Measurements from ENCODE around the gene RASGRP2. TPM values are rescaled to one million over a fixed set of nuclear protein-coding genes. Genes with fewer than 3 reads are reported as not detected.

The RASGRP2 gene
- total RNA-seq, 2 donors from 2014 or later, result 0.86 to 1.9 TPM

DNA sequence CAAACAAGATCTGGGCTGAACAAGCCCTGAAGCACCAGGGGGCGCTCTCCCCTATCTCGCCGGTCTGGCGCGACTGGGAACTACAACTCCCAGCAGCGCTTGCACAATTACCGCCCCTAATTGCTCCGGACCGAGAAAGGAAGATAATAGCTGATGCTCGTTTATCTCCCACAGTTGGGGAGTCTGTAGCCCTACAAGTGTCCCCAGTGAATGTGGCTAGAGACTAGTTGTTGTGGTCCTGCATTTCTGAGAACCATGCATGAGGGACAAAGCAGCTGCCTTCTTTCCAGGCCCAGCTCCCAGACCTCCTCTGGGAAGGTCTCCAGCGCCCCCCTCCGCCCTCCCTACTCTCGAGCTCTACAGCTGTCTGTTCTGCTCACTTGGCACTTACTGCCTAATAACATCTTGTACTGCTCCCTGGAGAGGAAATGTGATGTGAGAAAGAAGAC is 55.4 kb downstream of the RASGRP2 start:
- no peaks in the 10 kb centered on the region for H3K36me3 Mint-ChIP-seq (ENCODE audit: low read depth)
- no peak overlapping the region for H3K27ac ChIP-seq (ENCODE audit: low read depth, low read length)
- peaks cover 24% of the 10 kb centered on the region for H3K27me3 ChIP-seq (ENCODE audit: control insufficient read depth, insufficient read depth, low read length, poor library complexity, severe bottlenecking)
- no peaks in the 10 kb centered on the region for H3K36me3 ChIP-seq (ENCODE audit: control insufficient read depth, insufficient read depth, low read length)
- H3K9ac ChIP-seq (ENCODE audit: extremely low read depth, low read length, poor library complexity, severe bottlenecking), result peak overlapping the region; percentile 47
- H3K4me3 Mint-ChIP-seq, result peak overlapping the region; percentile 69
- TF ChIP-seq, protein P1, sequence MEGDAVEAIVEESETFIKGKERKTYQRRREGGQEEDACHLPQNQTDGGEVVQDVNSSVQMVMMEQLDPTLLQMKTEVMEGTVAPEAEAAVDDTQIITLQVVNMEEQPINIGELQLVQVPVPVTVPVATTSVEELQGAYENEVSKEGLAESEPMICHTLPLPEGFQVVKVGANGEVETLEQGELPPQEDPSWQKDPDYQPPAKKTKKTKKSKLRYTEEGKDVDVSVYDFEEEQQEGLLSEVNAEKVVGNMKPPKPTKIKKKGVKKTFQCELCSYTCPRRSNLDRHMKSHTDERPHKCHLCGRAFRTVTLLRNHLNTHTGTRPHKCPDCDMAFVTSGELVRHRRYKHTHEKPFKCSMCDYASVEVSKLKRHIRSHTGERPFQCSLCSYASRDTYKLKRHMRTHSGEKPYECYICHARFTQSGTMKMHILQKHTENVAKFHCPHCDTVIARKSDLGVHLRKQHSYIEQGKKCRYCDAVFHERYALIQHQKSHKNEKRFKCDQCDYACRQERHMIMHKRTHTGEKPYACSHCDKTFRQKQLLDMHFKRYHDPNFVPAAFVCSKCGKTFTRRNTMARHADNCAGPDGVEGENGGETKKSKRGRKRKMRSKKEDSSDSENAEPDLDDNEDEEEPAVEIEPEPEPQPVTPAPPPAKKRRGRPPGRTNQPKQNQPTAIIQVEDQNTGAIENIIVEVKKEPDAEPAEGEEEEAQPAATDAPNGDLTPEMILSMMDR (conservative IDR thresholded peaks at IDR 0.05), result peak; percentile 99
- peak; percentile 99 for DNase-seq
- peak overlapping the region; percentile 96 for H3K27ac Mint-ChIP-seq
- H3K27me3 Mint-ChIP-seq (ENCODE audit: insufficient read depth), result peaks cover 62% of the 10 kb centered on the region
- H3K9me3 ChIP-seq (ENCODE audit: control insufficient read depth, low read length), result no peaks in the 10 kb centered on the region
- H3K9me3 Mint-ChIP-seq, result no peaks in the 10 kb centered on the region
- H3K4me1 Mint-ChIP-seq, result peaks cover 3% of the 10 kb centered on the region
- no peaks in the 10 kb centered on the region for H3K4me1 ChIP-seq (ENCODE audit: control insufficient read depth, insufficient read depth, low read length)
- WGBS, 2 experiments (ENCODE audit: insufficient coverage in 1 of 2, insufficient read length in 1 of 2), result 0% methylated on average over 12 of the region's 13 CpGs
- peak overlapping the region; percentile 87 for H3K4me3 ChIP-seq (ENCODE audit: low read length)

DNA sequence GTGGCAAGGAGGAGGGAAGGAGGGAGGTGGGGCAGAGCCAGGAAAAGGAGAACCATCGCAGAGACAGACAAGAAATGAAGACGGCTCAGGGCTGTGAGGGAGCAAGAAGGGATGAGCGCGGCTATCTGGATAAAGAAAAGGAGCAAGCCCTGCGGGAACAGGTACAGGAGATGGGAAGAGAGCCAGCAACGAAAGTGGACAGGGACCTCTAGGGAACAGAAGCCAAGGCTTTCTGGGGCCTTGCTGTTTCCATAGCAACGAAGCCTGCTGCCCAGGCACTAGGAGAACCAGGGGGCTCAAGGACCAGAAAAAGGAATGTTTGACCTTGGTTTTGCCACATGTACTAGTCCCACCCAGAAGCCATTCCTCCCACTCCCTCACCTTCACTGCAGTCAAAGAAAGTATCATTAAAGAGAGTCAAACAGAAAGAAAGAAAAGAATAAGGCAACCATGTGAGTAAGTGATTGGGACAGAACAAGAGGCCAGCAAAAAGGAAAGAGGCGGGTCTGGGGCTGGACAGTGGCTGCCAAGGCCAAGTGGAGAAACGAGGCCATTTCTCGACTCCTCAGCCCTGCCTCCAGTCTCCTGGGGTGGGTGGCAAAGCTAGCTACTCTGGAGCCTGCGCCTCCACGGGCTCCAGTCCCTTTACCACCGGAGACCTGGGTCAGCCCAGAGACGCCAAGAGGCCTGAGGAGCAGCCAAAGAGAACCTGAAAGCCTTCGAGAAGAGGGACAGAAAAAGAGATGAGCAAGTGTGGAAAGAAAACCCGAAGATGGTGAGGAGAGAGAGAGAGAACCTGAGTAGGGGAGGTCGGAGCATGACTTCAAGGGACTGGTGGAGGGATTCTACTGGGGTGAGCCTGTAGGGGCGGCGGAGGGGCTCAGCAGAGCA is 56.1 kb downstream of the RASGRP2 start:
- Histone ChIP-seq H3K9ac (ENCODE audit: extremely low read depth, low read length, poor library complexity, severe bottlenecking) (no peak overlapping the region), H3K27ac (ENCODE audit: low read depth, low read length) (peak overlapping the region; percentile 22), H3K36me3 (ENCODE audit: control insufficient read depth, insufficient read depth, low read length) (no peaks in the 10 kb centered on the region), H3K27me3 (ENCODE audit: control insufficient read depth, insufficient read depth, low read length, poor library complexity, severe bottlenecking) (peaks cover 18% of the 10 kb centered on the region), H3K4me3 (ENCODE audit: low read length) (peak overlapping the region; percentile 87), H3K9me3 (ENCODE audit: control insufficient read depth, low read length) (no peaks in the 10 kb centered on the region), H3K4me1 (ENCODE audit: control insufficient read depth, insufficient read depth, low read length) (no peaks in the 10 kb centered on the region)
- 75 to 79% methylated on average over 15 to 19 of the region's 19 CpGs for WGBS, 2 experiments (ENCODE audit: insufficient coverage in 1 of 2, insufficient read length in 1 of 2)
- Mint-ChIP-seq H3K36me3 (ENCODE audit: low read depth) (no peaks in the 10 kb centered on the region), H3K9me3 (no peaks in the 10 kb centered on the region), H3K4me1 (peaks cover 3% of the 10 kb centered on the region), H3K4me3 (peak overlapping the region; percentile 69), H3K27ac (no peak overlapping the region), H3K27me3 (ENCODE audit: insufficient read depth) (peaks cover 62% of the 10 kb centered on the region)
- DNase-seq, result no peak
- TF ChIP-seq, protein P1 (conservative IDR thresholded peaks at IDR 0.05), result no peak

DNA sequence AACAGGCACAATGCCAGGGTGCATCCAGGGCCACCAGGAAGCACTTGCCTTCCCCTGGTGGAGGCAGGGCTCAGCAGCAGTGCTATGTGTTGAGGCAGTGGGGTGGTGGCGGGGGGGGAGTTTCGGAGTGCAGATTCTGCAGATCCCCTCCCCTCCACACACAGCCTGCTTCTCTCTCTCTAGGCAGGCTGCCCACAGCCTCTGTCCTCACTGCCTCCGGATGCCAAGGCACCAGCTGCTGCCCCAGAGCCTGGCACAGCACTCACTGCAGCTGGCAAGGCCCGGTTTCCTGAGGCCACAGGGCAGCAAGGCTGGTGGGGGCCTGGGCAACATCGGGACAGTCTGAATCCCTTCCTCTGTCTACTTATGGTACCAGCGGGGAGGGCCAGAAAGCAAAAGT is 56.7 kb downstream of the RASGRP2 start:
- H3K27me3 ChIP-seq (ENCODE audit: control insufficient read depth, insufficient read depth, low read length, poor library complexity, severe bottlenecking), result peaks cover 12% of the 10 kb centered on the region
- 92 to 100% methylated on average over 1 to 5 of the region's 6 CpGs for WGBS, 2 experiments (ENCODE audit: insufficient coverage in 1 of 2, insufficient read length in 1 of 2)
- H3K27ac ChIP-seq (ENCODE audit: low read depth, low read length), result no peak overlapping the region
- H3K36me3 Mint-ChIP-seq (ENCODE audit: low read depth), result no peaks in the 10 kb centered on the region
- no peaks in the 10 kb centered on the region for H3K9me3 ChIP-seq (ENCODE audit: control insufficient read depth, low read length)
- no peaks in the 10 kb centered on the region for H3K36me3 ChIP-seq (ENCODE audit: control insufficient read depth, insufficient read depth, low read length)
- peaks cover 61% of the 10 kb centered on the region for H3K27me3 Mint-ChIP-seq (ENCODE audit: insufficient read depth)
- no peak overlapping the region for H3K4me3 Mint-ChIP-seq
- no peak overlapping the region for H3K27ac Mint-ChIP-seq
- no peak overlapping the region for H3K9ac ChIP-seq (ENCODE audit: extremely low read depth, low read length, poor library complexity, severe bottlenecking)
- no peak for DNase-seq
- no peak overlapping the region for H3K4me3 ChIP-seq (ENCODE audit: low read length)
- no peaks in the 10 kb centered on the region for H3K4me1 ChIP-seq (ENCODE audit: control insufficient read depth, insufficient read depth, low read length)
- TF ChIP-seq, protein P1 (conservative IDR thresholded peaks at IDR 0.05), result no peak
- H3K4me1 Mint-ChIP-seq, result peaks cover 3% of the 10 kb centered on the region
- H3K9me3 Mint-ChIP-seq, result no peaks in the 10 kb centered on the region
